ENCODE results near the gene METRN.

The METRN gene

DNA sequence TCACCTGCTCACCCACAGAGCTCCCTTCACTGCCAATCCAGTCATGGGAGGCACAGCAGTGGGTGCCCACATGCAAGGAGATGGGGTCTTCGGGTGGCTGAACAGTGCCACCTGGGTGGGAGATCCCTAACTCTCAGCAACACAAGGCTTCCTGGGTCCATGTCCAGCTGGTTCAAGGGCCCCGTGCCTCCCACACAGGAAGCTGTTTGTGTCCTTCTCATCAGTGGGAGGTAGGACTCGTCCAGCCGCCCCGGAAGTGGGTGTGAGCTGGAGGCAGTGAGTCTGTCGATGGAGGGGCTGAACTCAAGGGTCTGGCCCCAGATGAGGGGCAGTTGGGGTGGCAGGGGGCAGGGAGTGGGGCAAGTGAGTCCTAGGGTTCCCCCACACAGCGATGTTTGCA, 10.9 kb upstream of the METRN start:
- H3K27me3 ChIP-seq (ENCODE audit: low read depth, low read length), result no peaks in the 10 kb centered on the region
- H3K27ac ChIP-seq (ENCODE audit: low read length), result no peak overlapping the region
- H3K36me3 ChIP-seq (replicated peaks; ENCODE audit: low read depth, low read length), result no peaks in the 10 kb centered on the region
- no peaks in the 10 kb centered on the region for H4K20me1 ChIP-seq (ENCODE audit: insufficient read depth, low read length)
- TF ChIP-seq, protein P1, sequence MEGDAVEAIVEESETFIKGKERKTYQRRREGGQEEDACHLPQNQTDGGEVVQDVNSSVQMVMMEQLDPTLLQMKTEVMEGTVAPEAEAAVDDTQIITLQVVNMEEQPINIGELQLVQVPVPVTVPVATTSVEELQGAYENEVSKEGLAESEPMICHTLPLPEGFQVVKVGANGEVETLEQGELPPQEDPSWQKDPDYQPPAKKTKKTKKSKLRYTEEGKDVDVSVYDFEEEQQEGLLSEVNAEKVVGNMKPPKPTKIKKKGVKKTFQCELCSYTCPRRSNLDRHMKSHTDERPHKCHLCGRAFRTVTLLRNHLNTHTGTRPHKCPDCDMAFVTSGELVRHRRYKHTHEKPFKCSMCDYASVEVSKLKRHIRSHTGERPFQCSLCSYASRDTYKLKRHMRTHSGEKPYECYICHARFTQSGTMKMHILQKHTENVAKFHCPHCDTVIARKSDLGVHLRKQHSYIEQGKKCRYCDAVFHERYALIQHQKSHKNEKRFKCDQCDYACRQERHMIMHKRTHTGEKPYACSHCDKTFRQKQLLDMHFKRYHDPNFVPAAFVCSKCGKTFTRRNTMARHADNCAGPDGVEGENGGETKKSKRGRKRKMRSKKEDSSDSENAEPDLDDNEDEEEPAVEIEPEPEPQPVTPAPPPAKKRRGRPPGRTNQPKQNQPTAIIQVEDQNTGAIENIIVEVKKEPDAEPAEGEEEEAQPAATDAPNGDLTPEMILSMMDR (IDR thresholded peaks at IDR 0.05; ENCODE audit: low read depth, low read length), result no peak
- TF ChIP-seq EZH2phosphoT487 (IDR thresholded peaks at IDR 0.05; ENCODE audit: low read depth), result no peak
- H3K79me2 ChIP-seq (ENCODE audit: low read length), result no peaks in the 10 kb centered on the region
- no peaks in the 10 kb centered on the region for H3K9me3 ChIP-seq (ENCODE audit: insufficient read depth, low read length)
- H3K4me3 ChIP-seq (ENCODE audit: low read length), result no peak overlapping the region
- H3K4me1 ChIP-seq (ENCODE audit: low read length), result no peaks in the 10 kb centered on the region
- no peak overlapping the region for H2AFZ ChIP-seq (ENCODE audit: low read depth, low read length)
- no peak overlapping the region for H3K4me2 ChIP-seq (ENCODE audit: low read length)
- H3K9ac ChIP-seq (ENCODE audit: low read length), result no peak overlapping the region

- Histone ChIP-seq H3K36me3 (replicated peaks; ENCODE audit: low read depth, low read length) (no peaks in the 10 kb centered on the region), H3K79me2 (ENCODE audit: low read length) (no peaks in the 10 kb centered on the region), H3K9ac (ENCODE audit: low read length) (no peak overlapping the region), H4K20me1 (ENCODE audit: insufficient read depth, low read length) (no peaks in the 10 kb centered on the region), H3K27me3 (ENCODE audit: low read depth, low read length) (peaks cover 5% of the 10 kb centered on the region; the same call in 1 of the 2 replicates), H3K4me1 (ENCODE audit: low read length) (no peaks in the 10 kb centered on the region), H3K4me3 (ENCODE audit: low read length) (no peak overlapping the region), H3K9me3 (ENCODE audit: insufficient read depth, low read length) (no peaks in the 10 kb centered on the region), H3K27ac (ENCODE audit: low read length) (no peak overlapping the region), H3K4me2 (ENCODE audit: low read length) (no peak overlapping the region), H2AFZ (ENCODE audit: low read depth, low read length) (no peak overlapping the region)
- no peak for TF ChIP-seq EZH2phosphoT487 (IDR thresholded peaks at IDR 0.05; ENCODE audit: low read depth)
- TF ChIP-seq, protein P1 (IDR thresholded peaks at IDR 0.05; ENCODE audit: low read depth, low read length), result no peak
These were observed 10.2 kb upstream of the METRN start for GRCh38 chr16:704552-705380.

DNA sequence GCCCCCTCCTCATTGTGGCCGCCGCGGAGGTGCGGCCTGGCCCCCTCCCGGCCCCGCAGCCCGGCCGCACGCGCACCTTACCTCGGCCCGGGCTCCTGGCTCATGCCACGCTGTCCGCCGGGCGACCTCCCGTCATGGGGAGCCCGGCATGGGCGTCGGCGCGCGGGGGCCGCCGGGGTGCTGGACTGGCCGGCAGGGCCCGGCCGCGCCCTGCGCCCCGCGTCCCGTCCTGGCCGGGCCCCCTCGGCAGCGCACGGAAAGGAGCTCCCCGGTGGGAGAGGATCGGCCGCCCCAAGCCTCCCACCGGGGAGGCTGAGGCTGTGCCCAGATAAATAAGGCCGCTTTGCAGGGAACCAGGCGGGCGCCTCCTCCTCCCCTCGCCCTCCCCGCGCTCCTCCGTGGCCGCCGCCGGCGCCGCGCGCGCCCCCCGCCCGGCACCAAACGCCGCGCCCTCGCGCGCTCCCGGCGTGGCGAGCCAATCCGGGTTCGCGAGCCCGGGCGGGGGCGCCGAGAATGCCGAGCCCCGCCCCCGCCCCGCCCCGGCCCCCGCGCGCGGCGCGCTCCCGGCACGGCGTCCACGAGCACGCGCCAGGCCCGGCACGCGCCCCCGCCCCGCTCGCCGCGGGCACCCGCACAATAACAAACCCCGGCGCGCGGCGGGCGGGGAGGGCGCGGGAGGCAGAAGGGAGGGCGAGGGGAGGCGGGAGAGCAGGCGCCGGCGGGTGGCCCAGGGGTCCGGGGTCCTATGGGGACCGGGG, 9.3 kb upstream of the METRN start, which contains the start of gene FBXL16:
Gene FBXL16, minus strand, starts transcription at position 371 of the 758 bp plus-strand sequence. CDS start 8,396 bp downstream, outside the sequence.
- Histone ChIP-seq H3K4me1 (ENCODE audit: low read length) (no peaks in the 10 kb centered on the region), H3K9ac (ENCODE audit: low read length) (no peak within 1 kb of the TSS), H3K36me3 (replicated peaks; ENCODE audit: low read depth, low read length) (no peaks in the 10 kb centered on the region), H3K4me2 (ENCODE audit: low read length) (no peak within 1 kb of the TSS), H2AFZ (ENCODE audit: low read depth, low read length) (no peak within 1 kb of the TSS), H3K4me3 (ENCODE audit: low read length) (no peak within 1 kb of the TSS), H3K9me3 (ENCODE audit: insufficient read depth, low read length) (no peaks in the 10 kb centered on the region), H3K27me3 (ENCODE audit: low read depth, low read length) (peaks cover 13% of the 10 kb centered on the region), H3K79me2 (ENCODE audit: low read length) (no peaks in the 10 kb centered on the region), H3K27ac (ENCODE audit: low read length) (no peak within 1 kb of the TSS), H4K20me1 (ENCODE audit: insufficient read depth, low read length) (no peaks in the 10 kb centered on the region)
- TF ChIP-seq EZH2phosphoT487 (IDR thresholded peaks at IDR 0.05; ENCODE audit: low read depth), result no peak
- TF ChIP-seq, protein P1 (IDR thresholded peaks at IDR 0.05; ENCODE audit: low read depth, low read length), result no peak
